Osteocyte (in vitro differentiated cells): Measurements from ENCODE around the gene FER1L5. TPM values are rescaled to one million over a fixed set of nuclear protein-coding genes. Genes with fewer than 3 reads are reported as not detected.

Experiments
- DNase-seq: peaks from one replicate; pipeline ENCODE4 v3.0.0; 2021; ENCODE audit warnings: mixed read lengths; ENCODE audit not compliant: unreplicated experiment; ENCODE audit errors: extremely low spot score
- H3K27ac Mint-ChIP-seq: one replicate; pipeline ENCODE4 v1.8.0; 2021; ENCODE audit warnings: mild to moderate bottlenecking, mixed read lengths; ENCODE audit not compliant: unreplicated experiment
- H3K27me3 Mint-ChIP-seq: one replicate; pipeline ENCODE4 v1.8.0; 2021; ENCODE audit warnings: mixed read lengths; ENCODE audit not compliant: unreplicated experiment
- H3K36me3 Mint-ChIP-seq: one replicate; pipeline ENCODE4 v1.8.0; 2021; ENCODE audit warnings: mixed read lengths; ENCODE audit not compliant: unreplicated experiment
- H3K4me1 Mint-ChIP-seq: one replicate; pipeline ENCODE4 v1.8.0; 2021; ENCODE audit warnings: mixed read lengths; ENCODE audit not compliant: unreplicated experiment
- H3K4me3 Mint-ChIP-seq: one replicate; pipeline ENCODE4 v1.8.0; 2021; ENCODE audit warnings: mild to moderate bottlenecking, moderate library complexity, mixed read lengths; ENCODE audit not compliant: unreplicated experiment
- H3K9me3 Mint-ChIP-seq: one replicate; pipeline ENCODE4 v1.8.0; 2021; ENCODE audit warnings: mixed read lengths; ENCODE audit not compliant: unreplicated experiment
- total RNA-seq: library from RNA; stranded (reverse); gene quantifications from 2 replicates; pipeline ENCODE4 v1.2.1, GENCODE V29; 2021
- TF ChIP-seq, protein P1 (sequence below): fragments of 200-600 bp; sonication (generic); IDR thresholded peaks from 2 replicates; pipeline ENCODE4 v1.5.0; 2021; ENCODE audit warnings: antibody characterized with exemption, mild to moderate bottlenecking, moderate library complexity

Gene FER1L5
- total RNA-seq, 1 donor from 2014 or later, result 0.13 TPM

DNA sequence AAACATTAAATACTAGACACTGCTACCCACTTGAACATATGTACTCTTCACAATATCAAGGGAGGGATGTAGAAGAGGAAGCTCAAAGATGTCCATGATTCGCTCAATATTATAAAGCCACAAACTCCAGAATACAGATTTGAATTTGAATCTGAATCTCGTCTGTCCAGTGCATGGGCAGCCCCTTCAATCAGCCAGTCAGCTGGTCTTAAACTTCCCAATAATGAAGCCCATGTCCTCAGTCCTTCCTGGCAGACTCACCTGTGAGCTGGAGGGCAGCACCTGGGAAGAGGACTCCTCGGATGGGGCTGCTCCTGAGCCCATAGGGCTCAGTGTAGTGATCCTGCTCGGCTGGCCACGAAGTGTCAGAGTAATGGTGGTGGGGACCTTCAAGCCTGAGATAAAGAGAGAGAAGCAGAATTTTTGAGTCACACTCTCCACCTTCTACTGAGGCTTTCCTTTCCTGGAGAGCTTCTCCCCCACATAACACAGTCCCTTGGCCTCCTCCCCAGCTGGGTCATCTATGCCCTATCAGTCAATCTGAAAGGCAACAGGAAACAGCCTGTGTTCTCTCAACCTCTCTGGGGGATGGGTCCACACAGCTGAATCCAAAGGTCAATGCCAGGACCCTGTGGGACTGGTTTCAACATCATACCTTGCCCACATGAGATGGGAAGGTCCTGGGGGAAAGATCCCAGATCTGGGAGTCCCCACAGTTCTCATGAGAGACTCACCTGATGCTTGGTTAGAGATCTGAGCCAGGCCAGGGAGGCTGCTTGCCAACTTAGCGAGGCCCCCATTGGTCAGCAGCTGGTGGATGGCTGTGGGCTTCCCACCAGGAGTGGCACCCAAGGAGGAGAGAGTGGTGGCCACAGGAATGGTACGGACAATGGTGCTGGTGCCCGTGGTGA is 40.9 kb upstream of the FER1L5 start:
- Mint-ChIP-seq H3K36me3 (peaks cover 72% of the 10 kb centered on the region), H3K27ac (peak overlapping the region; percentile 31)
- TF ChIP-seq, protein P1, sequence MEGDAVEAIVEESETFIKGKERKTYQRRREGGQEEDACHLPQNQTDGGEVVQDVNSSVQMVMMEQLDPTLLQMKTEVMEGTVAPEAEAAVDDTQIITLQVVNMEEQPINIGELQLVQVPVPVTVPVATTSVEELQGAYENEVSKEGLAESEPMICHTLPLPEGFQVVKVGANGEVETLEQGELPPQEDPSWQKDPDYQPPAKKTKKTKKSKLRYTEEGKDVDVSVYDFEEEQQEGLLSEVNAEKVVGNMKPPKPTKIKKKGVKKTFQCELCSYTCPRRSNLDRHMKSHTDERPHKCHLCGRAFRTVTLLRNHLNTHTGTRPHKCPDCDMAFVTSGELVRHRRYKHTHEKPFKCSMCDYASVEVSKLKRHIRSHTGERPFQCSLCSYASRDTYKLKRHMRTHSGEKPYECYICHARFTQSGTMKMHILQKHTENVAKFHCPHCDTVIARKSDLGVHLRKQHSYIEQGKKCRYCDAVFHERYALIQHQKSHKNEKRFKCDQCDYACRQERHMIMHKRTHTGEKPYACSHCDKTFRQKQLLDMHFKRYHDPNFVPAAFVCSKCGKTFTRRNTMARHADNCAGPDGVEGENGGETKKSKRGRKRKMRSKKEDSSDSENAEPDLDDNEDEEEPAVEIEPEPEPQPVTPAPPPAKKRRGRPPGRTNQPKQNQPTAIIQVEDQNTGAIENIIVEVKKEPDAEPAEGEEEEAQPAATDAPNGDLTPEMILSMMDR, result no peak

DNA sequence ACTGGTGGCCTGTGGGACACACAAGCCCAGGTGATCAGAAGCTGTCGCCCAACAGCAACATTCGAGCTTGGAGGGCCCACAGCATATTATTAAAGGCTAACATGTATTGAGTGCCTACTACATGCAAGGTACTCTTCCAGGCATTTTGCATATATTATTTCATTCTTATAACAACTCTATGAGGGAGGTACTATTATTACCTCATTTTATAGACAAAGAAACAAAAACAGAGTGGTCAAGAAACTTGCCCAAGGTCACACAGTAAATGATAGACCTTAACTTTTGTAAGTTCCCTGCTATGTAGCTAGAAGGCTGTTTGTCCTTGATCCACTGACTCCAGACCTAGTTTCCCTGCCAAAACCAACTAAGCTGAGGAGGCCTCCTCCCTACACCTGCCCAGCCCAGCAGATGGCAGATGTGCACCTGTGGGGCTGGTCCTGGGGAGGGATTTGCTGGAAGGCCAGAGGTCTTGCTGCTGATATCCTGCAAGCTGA is 40.2 kb upstream of the FER1L5 start:
- no peaks in the 10 kb centered on the region for H3K27me3 Mint-ChIP-seq
- TF ChIP-seq, protein P1, result no peak
- no peaks in the 10 kb centered on the region for H3K9me3 Mint-ChIP-seq
- H3K36me3 Mint-ChIP-seq, result peaks cover 72% of the 10 kb centered on the region
- H3K4me1 Mint-ChIP-seq, result no peaks in the 10 kb centered on the region
- no peak overlapping the region for H3K4me3 Mint-ChIP-seq
- DNase-seq, result no peak
- H3K27ac Mint-ChIP-seq, result no peak overlapping the region

More for the DNA sequence above, 40.9 kb upstream of the FER1L5 start:
- no peak for DNase-seq
- H3K9me3 Mint-ChIP-seq, result no peaks in the 10 kb centered on the region
- H3K4me1 Mint-ChIP-seq, result no peaks in the 10 kb centered on the region
- H3K4me3 Mint-ChIP-seq, result no peak overlapping the region
- no peaks in the 10 kb centered on the region for H3K27me3 Mint-ChIP-seq

DNA sequence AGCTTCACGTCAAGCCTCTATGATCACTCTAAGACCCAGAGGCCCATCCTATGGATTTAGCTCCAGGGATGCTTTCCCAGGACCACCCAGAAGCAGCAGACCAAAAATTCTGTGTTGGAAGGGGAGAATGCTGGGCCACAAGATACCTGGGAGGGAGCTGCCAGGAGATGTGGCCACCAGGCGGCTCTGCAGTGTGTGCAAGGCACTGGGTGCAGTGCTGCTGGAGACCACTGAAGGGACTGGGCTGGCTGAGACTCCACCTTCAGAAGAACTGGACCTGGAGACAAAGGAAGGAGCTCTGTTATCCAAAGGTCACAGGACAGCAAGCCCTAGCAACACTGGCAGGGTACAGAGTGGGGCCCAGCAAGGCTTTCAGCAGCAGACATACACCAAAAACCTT is 38.5 kb upstream of the FER1L5 start:
- H3K9me3 Mint-ChIP-seq, result no peaks in the 10 kb centered on the region
- TF ChIP-seq, protein P1, result peak; percentile 8
- H3K4me3 Mint-ChIP-seq, result no peak overlapping the region
- no peak overlapping the region for H3K27ac Mint-ChIP-seq
- peaks cover 79% of the 10 kb centered on the region for H3K36me3 Mint-ChIP-seq
- DNase-seq, result no peak
- H3K27me3 Mint-ChIP-seq, result no peaks in the 10 kb centered on the region
- H3K4me1 Mint-ChIP-seq, result no peaks in the 10 kb centered on the region

DNA sequence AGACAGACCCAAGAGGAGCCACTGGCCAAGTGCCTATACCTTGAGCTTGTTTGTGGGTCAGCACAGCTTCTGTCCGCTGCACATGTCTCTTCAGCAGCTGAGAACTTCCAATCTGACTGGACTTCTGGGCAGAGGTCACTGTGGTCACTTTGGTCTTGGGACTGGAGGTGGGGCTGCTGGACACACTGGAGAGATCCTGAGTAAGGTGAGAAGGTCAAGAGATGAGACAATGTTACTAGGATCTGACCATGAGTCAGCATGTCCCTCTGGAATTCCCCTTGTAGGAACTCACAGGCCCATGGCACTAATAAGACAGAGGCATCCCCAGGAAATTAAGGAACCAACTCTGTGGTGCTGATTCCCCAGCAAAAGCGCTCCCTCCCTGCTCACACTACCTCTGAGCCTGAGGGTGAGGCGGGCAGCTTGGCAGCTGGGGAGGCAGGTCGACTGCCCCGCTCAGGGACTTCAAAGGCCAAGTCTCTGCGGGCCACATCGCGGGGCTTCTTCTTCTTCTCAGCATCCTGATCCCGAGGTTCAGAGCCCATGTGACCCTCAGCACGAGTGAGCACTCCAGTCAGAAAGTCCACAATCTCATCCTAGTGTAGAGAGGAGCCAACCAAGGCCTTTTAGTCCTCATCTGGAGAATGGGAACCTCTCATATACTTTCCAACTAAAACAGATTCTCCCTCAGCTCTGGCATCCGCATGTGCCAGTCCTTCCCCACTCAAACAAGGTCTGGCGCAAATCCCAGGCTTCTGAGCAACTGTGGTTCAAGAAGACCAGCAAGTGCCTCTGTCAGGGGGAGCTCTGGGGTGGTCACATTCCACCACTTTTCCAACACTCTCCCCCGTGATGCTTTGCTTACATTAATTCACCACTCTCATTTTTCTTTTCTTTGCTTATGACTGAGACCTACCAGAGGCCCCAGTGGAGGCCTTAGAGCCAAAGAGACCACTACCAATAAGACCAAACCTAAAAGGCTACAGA is 33.8 kb upstream of the FER1L5 start:
- H3K27ac Mint-ChIP-seq, result no peak overlapping the region
- H3K4me3 Mint-ChIP-seq, result no peak overlapping the region

More for the DNA sequence above, 33.8 kb upstream of the FER1L5 start:
- H3K27me3 Mint-ChIP-seq, result no peaks in the 10 kb centered on the region
- H3K36me3 Mint-ChIP-seq, result peaks cover 79% of the 10 kb centered on the region
- no peaks in the 10 kb centered on the region for H3K9me3 Mint-ChIP-seq
- TF ChIP-seq, protein P1, result no peak
- no peaks in the 10 kb centered on the region for H3K4me1 Mint-ChIP-seq
- DNase-seq, result no peak
